HEK293 (cell line): ENCODE data around the gene SHROOM3.

Source experiments
- CTCF ChIA-PET: fragments of 350-600 bp; formaldehyde crosslinking; extraction: SDS; loops from one replicate; lab custom pipeline; 2021; ENCODE audit warnings: antibody characterized with exemption; lab: Yijun Ruan, JAX
- POLR2A ChIA-PET: fragments of 300-600 bp; formaldehyde crosslinking; extraction: SDS; loops from one replicate; lab custom pipeline; 2020; ENCODE audit warnings: antibody characterized with exemption, inconsistent platforms; lab: Yijun Ruan, JAX
- H3K27ac ChIP-seq: fragments of 200-500 bp; sonication (Bioruptor generic); 2 replicates; pipeline ENCODE4 v1.5.1; 2014; ENCODE audit warnings: low read depth, low read length, control low read depth, inconsistent platforms; ENCODE audit errors: extremely low read depth
- H3K36me3 ChIP-seq, 2 experiments: fragments of 200-500 bp in 1 of 2; sonication (Bioruptor generic) in 1 of 2; 1 replicate in 1 of 2; 2 replicates in 1 of 2; pipeline ENCODE4 v1.5.1; 2014 to 2017; ENCODE audit warnings: inconsistent platforms in 2 of 2, low read length in 2 of 2; ENCODE audit not compliant: control insufficient read depth in 2 of 2, insufficient read depth in 1 of 2
- H3K4me1 ChIP-seq: fragments of 200-500 bp; sonication (Bioruptor generic); 2 replicates; pipeline ENCODE4 v1.5.1; 2014; ENCODE audit warnings: mild to moderate bottlenecking, low read length, inconsistent platforms; ENCODE audit not compliant: control insufficient read depth, insufficient read depth
- H3K4me3 ChIP-seq: 2 replicates; pipeline ENCODE4 v1.5.1; 2011; ENCODE audit warnings: low read depth, mild to moderate bottlenecking, control low read depth, low read length, moderate library complexity
- H3K9me3 ChIP-seq: fragments of 200-500 bp; sonication (Bioruptor generic); 2 replicates; pipeline ENCODE4 v1.5.1; 2014; ENCODE audit warnings: low read depth, low read length, inconsistent platforms; ENCODE audit not compliant: control insufficient read depth, insufficient read depth
- ELK4 ChIP-seq: IDR thresholded peaks from 2 replicates; pipeline ENCODE4 v1.6.1; 2011; ENCODE audit warnings: mild to moderate bottlenecking, low read depth, low read length, borderline replicate concordance
- FEZF1 ChIP-seq: fragments of 450-650 bp; formaldehyde crosslinking; IDR thresholded peaks from 2 replicates; pipeline ENCODE4 v1.5.1; 2016; ENCODE audit warnings: missing biosample characterization, missing genetic modification characterization
- IKZF3 ChIP-seq: fragments of 450-650 bp; IDR thresholded peaks from 2 replicates; pipeline ENCODE4 v1.5.0; 2018; ENCODE audit warnings: missing biosample characterization, mild to moderate bottlenecking, missing genetic modification characterization, moderate library complexity
- PRDM1 ChIP-seq: fragments of 450-650 bp; formaldehyde crosslinking; IDR thresholded peaks from 2 replicates; pipeline ENCODE4; 2016; ENCODE audit warnings: missing biosample characterization, missing genetic modification characterization
- PRDM10 ChIP-seq: fragments of 450-650 bp; formaldehyde crosslinking; IDR thresholded peaks from 2 replicates; pipeline ENCODE4 v1.5.1; 2016; ENCODE audit warnings: missing biosample characterization, missing genetic modification characterization
- REST ChIP-seq: fragments of 450-650 bp; formaldehyde crosslinking; IDR thresholded peaks from 2 replicates; pipeline ENCODE4 v1.5.1; 2016; ENCODE audit warnings: missing biosample characterization, missing genetic modification characterization
- SALL2 ChIP-seq: fragments of 450-650 bp; formaldehyde crosslinking; IDR thresholded peaks from 2 replicates; pipeline ENCODE4 v1.5.0; 2017; ENCODE audit warnings: missing biosample characterization, mild to moderate bottlenecking, missing genetic modification characterization, borderline replicate concordance
- WT1 ChIP-seq: fragments of 450-650 bp; formaldehyde crosslinking; IDR thresholded peaks from 2 replicates; pipeline ENCODE4 v1.5.1; 2016; ENCODE audit warnings: missing biosample characterization, missing genetic modification characterization
- ZBTB6 ChIP-seq: fragments of 450-650 bp; formaldehyde crosslinking; IDR thresholded peaks from 2 replicates; pipeline ENCODE4 v1.5.1; 2017; ENCODE audit warnings: missing biosample characterization, missing genetic modification characterization
- ZBTB7A ChIP-seq: fragments of 450-650 bp; formaldehyde crosslinking; IDR thresholded peaks from 2 replicates; pipeline ENCODE4 v1.5.1; 2016; ENCODE audit warnings: low read depth, missing biosample characterization, missing genetic modification characterization
- ZFP69B ChIP-seq: fragments of 450-650 bp; formaldehyde crosslinking; IDR thresholded peaks from 2 replicates; pipeline ENCODE4 v1.5.1; 2016; ENCODE audit warnings: missing biosample characterization, missing genetic modification characterization
- ZNF132 ChIP-seq: fragments of 450-650 bp; formaldehyde crosslinking; IDR thresholded peaks from 2 replicates; pipeline ENCODE4 v1.5.1; 2017; ENCODE audit warnings: missing biosample characterization, missing genetic modification characterization, borderline replicate concordance
- ZNF174 ChIP-seq: fragments of 450-650 bp; formaldehyde crosslinking; IDR thresholded peaks from 2 replicates; pipeline ENCODE4 v1.5.0; 2017; ENCODE audit warnings: missing biosample characterization, mild to moderate bottlenecking, missing genetic modification characterization
- ZNF19 ChIP-seq: fragments of 450-650 bp; formaldehyde crosslinking; IDR thresholded peaks from 2 replicates; pipeline ENCODE4; 2016; ENCODE audit warnings: missing biosample characterization, missing genetic modification characterization, low read depth
- ZNF2 ChIP-seq: fragments of 450-650 bp; formaldehyde crosslinking; IDR thresholded peaks from 2 replicates; pipeline ENCODE4 v1.5.1; 2016; ENCODE audit warnings: missing biosample characterization, missing genetic modification characterization
- ZNF266 ChIP-seq: fragments of 450-650 bp; formaldehyde crosslinking; IDR thresholded peaks from 2 replicates; pipeline ENCODE4 v1.5.1; 2016; ENCODE audit warnings: missing biosample characterization, missing genetic modification characterization, low read depth
- ZNF394 ChIP-seq: fragments of 450-650 bp; formaldehyde crosslinking; IDR thresholded peaks from 2 replicates; pipeline ENCODE4 v1.5.1; 2016; ENCODE audit warnings: missing biosample characterization, missing genetic modification characterization, mild to moderate bottlenecking, moderate library complexity, borderline replicate concordance
- ZNF449 ChIP-seq: fragments of 450-650 bp; formaldehyde crosslinking; IDR thresholded peaks from 2 replicates; pipeline ENCODE4 v1.5.1; 2017; ENCODE audit warnings: missing biosample characterization, mild to moderate bottlenecking, missing genetic modification characterization, moderate library complexity
- ZNF548 ChIP-seq: fragments of 450-650 bp; formaldehyde crosslinking; IDR thresholded peaks from 2 replicates; pipeline ENCODE4 v1.5.1; 2016; ENCODE audit warnings: missing biosample characterization, missing genetic modification characterization
- ZNF596 ChIP-seq: fragments of 450-650 bp; IDR thresholded peaks from 2 replicates; pipeline ENCODE4 v1.5.0; 2018; ENCODE audit warnings: missing biosample characterization, mild to moderate bottlenecking, missing genetic modification characterization, moderate library complexity
- ZNF626 ChIP-seq: fragments of 450-650 bp; sonication (Bioruptor Pico); formaldehyde crosslinking; IDR thresholded peaks from 2 replicates; pipeline ENCODE4 v1.5.1; 2018; ENCODE audit warnings: missing biosample characterization, missing genetic modification characterization, inconsistent platforms
- ZNF692 ChIP-seq: fragments of 450-650 bp; formaldehyde crosslinking; IDR thresholded peaks from 2 replicates; pipeline ENCODE4 v1.5.1; 2016; ENCODE audit warnings: missing biosample characterization, missing genetic modification characterization
- ZNF704 ChIP-seq: fragments of 450-650 bp; formaldehyde crosslinking; IDR thresholded peaks from 2 replicates; pipeline ENCODE4 v1.5.1; 2016; ENCODE audit warnings: missing biosample characterization, missing genetic modification characterization
- ZNF792 ChIP-seq: fragments of 450-650 bp; formaldehyde crosslinking; IDR thresholded peaks from 2 replicates; pipeline ENCODE4 v1.5.1; 2016; ENCODE audit warnings: missing biosample characterization, missing genetic modification characterization
- ZNF837 ChIP-seq: fragments of 450-650 bp; formaldehyde crosslinking; IDR thresholded peaks from 2 replicates; pipeline ENCODE4 v1.5.1; 2016; ENCODE audit warnings: missing biosample characterization, missing genetic modification characterization

Gene SHROOM3

GRCh38 chr4:76568262-76568661, 133.2 kb downstream of the SHROOM3 start (continued):
- TF ChIP-seq IKZF3 (tag by site-specific recombination), result no peak
- no peak for TF ChIP-seq ZNF132 (tag by site-specific recombination)
- no peak for TF ChIP-seq ELK4
- TF ChIP-seq SALL2, result no peak
- TF ChIP-seq ZNF596 (tag by site-specific recombination), result no peak
- no peak for TF ChIP-seq ZNF792 (tag by site-specific recombination)
- TF ChIP-seq ZNF704 (tag by site-specific recombination), result no peak
- TF ChIP-seq FEZF1 (tag by site-specific recombination), result no peak
- TF ChIP-seq ZNF394, result no peak
- no peak for TF ChIP-seq ZNF548 (tag by site-specific recombination)
- no peak for TF ChIP-seq ZNF449 (tag by site-specific recombination)
- TF ChIP-seq ZNF837 (tag by site-specific recombination), result no peak
- TF ChIP-seq PRDM1 (tag by site-specific recombination), result no peak
- TF ChIP-seq ZBTB7A (tag by site-specific recombination), result no peak
- no peak for TF ChIP-seq WT1 (tag by site-specific recombination)
- peak; percentile 51 for TF ChIP-seq PRDM10 (tag by site-specific recombination)

GRCh38 chr4:76569225-76569624, 134.2 kb downstream of the SHROOM3 start:
- Histone ChIP-seq H3K4me1 (peaks cover 9% of the 10 kb centered on the region), H3K36me3 (no peaks in the 10 kb centered on the region), H3K9me3 (no peaks in the 10 kb centered on the region), H3K27ac (no peak overlapping the region), H3K4me3 (no peak overlapping the region)
- CTCF ChIA-PET, result interaction anchor here (0.8 to 1.0 kb wide), 2 partner anchors 38 to 178 kb away, joined by 3 to 4 read pairs; no protein-coding TSS in a partner anchor
- POLR2A ChIA-PET, result no interaction called here
- TF ChIP-seq ZBTB6 (tag by site-specific recombination) (no peak), ZNF2 (tag by site-specific recombination) (no peak), ZFP69B (tag by site-specific recombination) (no peak), ZNF266 (tag by site-specific recombination) (no peak), ZNF19 (tag by site-specific recombination) (no peak), ZNF626 (tag by site-specific recombination) (no peak), ZNF837 (tag by site-specific recombination) (no peak), REST (tag by site-specific recombination) (no peak), ZNF174 (no peak), ZNF692 (tag by site-specific recombination) (no peak)
